Esophagus muscularis mucosa (tissue), 3 donors: ENCODE data around the gene PKP1.
A peak's percentile ranks its signal among the peaks of the same experiment; 100 is the strongest.

Experiments used
- POLR2A ChIP-seq: fragments of 450-650 bp; IDR thresholded peaks from one replicate; pipeline ENCODE4 v1.6.1; 2017; ENCODE audit warnings: antibody characterized with exemption, moderate library complexity, mild to moderate bottlenecking, low read depth
- POLR2AphosphoS5 ChIP-seq, 2 donors: sonication (generic); formaldehyde crosslinking; IDR thresholded peaks; one replicate each; pipeline ENCODE4 v1.6.1; 2017; ENCODE audit warnings: antibody characterized with exemption in 2 of 2
- TF ChIP-seq, protein P1 (sequence below), 3 experiments: fragments of 200-600 bp in 2 of 3; fragments of 450-650 bp in 1 of 3; sonication (generic) in 2 of 3; IDR thresholded peaks; one replicate each; pipeline ENCODE4 v1.5.1; 2017 to 2019; ENCODE audit warnings: antibody characterized with exemption in 3 of 3, mild to moderate bottlenecking in 2 of 3, moderate library complexity in 1 of 3

DNA sequence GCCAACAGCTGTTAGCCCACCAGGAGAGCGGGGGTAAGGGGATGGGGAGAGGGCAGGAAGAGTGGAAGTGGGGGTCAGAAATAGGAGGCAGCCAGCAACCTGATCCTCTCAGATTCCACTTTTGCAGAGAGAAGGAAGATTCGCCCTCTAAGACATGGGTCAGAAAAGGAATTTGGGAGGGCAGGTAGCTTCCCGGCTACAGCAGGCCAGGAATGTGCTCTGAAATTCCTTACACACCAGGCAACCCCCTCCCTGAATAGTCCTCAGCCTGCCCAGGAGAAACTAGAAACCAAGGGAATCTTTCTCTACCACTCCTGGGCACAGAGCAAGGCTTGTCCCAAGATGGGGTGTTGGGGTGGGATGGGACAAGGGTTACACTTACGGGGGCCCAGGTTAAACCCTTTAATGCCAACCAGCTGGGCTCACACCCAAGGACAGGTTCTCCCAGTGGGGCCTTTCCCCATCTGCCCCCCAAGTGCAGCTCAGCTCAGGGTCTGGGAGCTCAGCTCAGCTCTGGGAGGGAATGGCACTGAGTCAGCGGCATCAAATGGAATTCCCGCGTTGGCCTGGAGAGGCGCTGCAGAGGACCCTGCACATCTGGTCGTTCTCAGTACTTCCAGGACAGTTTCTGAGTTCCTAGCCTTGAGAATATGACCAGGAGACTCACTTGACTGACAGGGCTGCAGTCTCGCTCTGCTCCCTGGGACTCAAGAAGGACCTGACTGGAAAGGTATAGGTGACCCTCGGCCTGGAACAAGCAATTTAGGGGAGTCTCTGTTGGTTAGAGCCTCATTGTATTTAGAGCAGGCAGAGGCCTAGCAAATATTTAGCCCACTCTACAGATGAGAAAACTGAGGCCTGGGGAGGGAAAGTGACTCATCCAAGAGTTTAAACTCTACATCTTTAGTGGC lies 93.4 kb downstream of the PKP1 start:
- TF ChIP-seq POLR2AphosphoS5 (IDR thresholded peaks at IDR 0.05) (no peak), POLR2A (no peak)
- TF ChIP-seq, protein P1, sequence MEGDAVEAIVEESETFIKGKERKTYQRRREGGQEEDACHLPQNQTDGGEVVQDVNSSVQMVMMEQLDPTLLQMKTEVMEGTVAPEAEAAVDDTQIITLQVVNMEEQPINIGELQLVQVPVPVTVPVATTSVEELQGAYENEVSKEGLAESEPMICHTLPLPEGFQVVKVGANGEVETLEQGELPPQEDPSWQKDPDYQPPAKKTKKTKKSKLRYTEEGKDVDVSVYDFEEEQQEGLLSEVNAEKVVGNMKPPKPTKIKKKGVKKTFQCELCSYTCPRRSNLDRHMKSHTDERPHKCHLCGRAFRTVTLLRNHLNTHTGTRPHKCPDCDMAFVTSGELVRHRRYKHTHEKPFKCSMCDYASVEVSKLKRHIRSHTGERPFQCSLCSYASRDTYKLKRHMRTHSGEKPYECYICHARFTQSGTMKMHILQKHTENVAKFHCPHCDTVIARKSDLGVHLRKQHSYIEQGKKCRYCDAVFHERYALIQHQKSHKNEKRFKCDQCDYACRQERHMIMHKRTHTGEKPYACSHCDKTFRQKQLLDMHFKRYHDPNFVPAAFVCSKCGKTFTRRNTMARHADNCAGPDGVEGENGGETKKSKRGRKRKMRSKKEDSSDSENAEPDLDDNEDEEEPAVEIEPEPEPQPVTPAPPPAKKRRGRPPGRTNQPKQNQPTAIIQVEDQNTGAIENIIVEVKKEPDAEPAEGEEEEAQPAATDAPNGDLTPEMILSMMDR (IDR thresholded peaks at IDR 0.05), result peak in 1 of 3 experiments; percentile 5
